Activated CD8-positive, alpha-beta memory T cell treated with anti-CD3 and anti-CD28 coated beads for 36 hours (primary cell): ENCODE measurements around the gene DOC2B. TPM values are rescaled to one million over a fixed set of nuclear protein-coding genes. Genes with fewer than 3 reads are reported as not detected.
"Not testable (repeated sequence)": the region's sequence is repeated elsewhere in the genome, so short reads cannot be mapped to it uniquely, and the experiment has no call there.

Source experiments
- CTCF ChIA-PET: fragments of 350-600 bp; sonication (Branson Sonifier 250); formaldehyde crosslinking; loops from one replicate; lab custom pipeline; 2021; ENCODE audit warnings: antibody characterized with exemption; lab: Charles Lee
- POLR2A ChIA-PET: fragments of 350-600 bp; sonication (Branson Sonifier 250); formaldehyde crosslinking; loops from one replicate; lab custom pipeline; 2021; ENCODE audit warnings: antibody characterized with exemption; lab: Charles Lee
- total RNA-seq, 2 experiments: library from RNA; stranded (reverse); gene quantifications; one replicate each; pipeline ENCODE4 v1.2.3, GENCODE V29; 2021

The DOC2B gene
- total RNA-seq, 2 experiments from 2014 or later = 0.13 to 0.21 TPM

- POLR2A ChIA-PET = no interaction called here
- CTCF ChIA-PET = no interaction called here
Measured at GRCh38 chr17:173166-173911, 8.1 kb downstream of the DOC2B start.

GRCh38 chr17:172401-172800 is 9.0 kb downstream of the DOC2B start:
- CTCF ChIA-PET = no interaction called here
- POLR2A ChIA-PET = no interaction called here

- ChIA-PET CTCF (no interaction called here), POLR2A (no interaction called here)
Measured at GRCh38 chr17:171871-172270, 9.6 kb downstream of the DOC2B start.

- ChIA-PET CTCF (no interaction called here), POLR2A (no interaction called here)
Measured at GRCh38 chr17:170130-170670, 11.2 kb downstream of the DOC2B start.

- POLR2A ChIA-PET, CTCF ChIA-PET: not testable (repeated sequence)
Measured at GRCh38 chr17:168614-169013, 12.8 kb downstream of the DOC2B start.

- POLR2A ChIA-PET = no interaction called here
- CTCF ChIA-PET = interaction anchor here (1.4 kb wide), 1 partner anchor 220 kb away, joined by 3 read pairs; no protein-coding TSS in a partner anchor
Measured at GRCh38 chr17:165939-166338, 15.5 kb downstream of the DOC2B start.

GRCh38 chr17:164303-165235 is 16.9 kb downstream of the DOC2B start:
- ChIA-PET CTCF (interaction anchor here (0.6 to 1.4 kb wide), 2 partner anchors 221 to 537 kb away, joined by 3 read pairs; no protein-coding TSS in a partner anchor), POLR2A (no interaction called here)

- ChIA-PET POLR2A (no interaction called here), CTCF (no interaction called here)
Measured at GRCh38 chr17:163514-164098, 17.8 kb downstream of the DOC2B start.

GRCh38 chr17:162689-163088 is 18.8 kb downstream of the DOC2B start:
- ChIA-PET POLR2A (no interaction called here), CTCF (no interaction called here)

- POLR2A ChIA-PET = no interaction called here
- CTCF ChIA-PET = no interaction called here
Measured at GRCh38 chr17:161481-161880, 20.0 kb downstream of the DOC2B start.

GRCh38 chr17:160336-160735 is 21.1 kb downstream of the DOC2B start:
- ChIA-PET POLR2A (no interaction called here), CTCF (no interaction called here)

- ChIA-PET POLR2A (no interaction called here), CTCF (no interaction called here)
Measured at GRCh38 chr17:159609-160008, 21.8 kb downstream of the DOC2B start.

GRCh38 chr17:158379-158778 is 23.1 kb downstream of the DOC2B start:
- CTCF ChIA-PET = no interaction called here
- POLR2A ChIA-PET = no interaction called here

- POLR2A ChIA-PET = no interaction called here
- CTCF ChIA-PET = no interaction called here
Measured at GRCh38 chr17:157901-158300, 23.5 kb downstream of the DOC2B start.

- POLR2A ChIA-PET = no interaction called here
Measured at GRCh38 chr17:156946-157345, 24.5 kb downstream of the DOC2B start.

GRCh38 chr17:156094-156621 is 25.3 kb downstream of the DOC2B start:
- ChIA-PET CTCF (no interaction called here), POLR2A (no interaction called here)

More at GRCh38 chr17:156946-157345, 24.5 kb downstream of the DOC2B start:
- CTCF ChIA-PET = no interaction called here

GRCh38 chr17:155576-155975 is 25.9 kb downstream of the DOC2B start:
- ChIA-PET CTCF (no interaction called here), POLR2A (no interaction called here)

GRCh38 chr17:153851-154250 is 27.6 kb downstream of the DOC2B start:
- POLR2A ChIA-PET = no interaction called here
- CTCF ChIA-PET = no interaction called here

- POLR2A ChIA-PET = no interaction called here
- CTCF ChIA-PET = no interaction called here
Measured at GRCh38 chr17:152860-153420, 28.5 kb downstream of the DOC2B start.
